GM12891 (cell line): Measurements from ENCODE around the gene TCERG1L.

ENCODE experiments used
- DNase-seq: peaks from one replicate; pipeline ENCODE4 v3.0.0; 2011; ENCODE audit warnings: low spot score; ENCODE audit not compliant: insufficient read length
- FAIRE-seq: peaks from 2 replicates; lab custom pipeline; 2011; peaks lifted over from hg19 to GRCh38; lab: Jason Lieb, UNC
- PAX5 ChIP-seq: IDR thresholded peaks from 2 replicates; pipeline ENCODE4 v1.6.1; 2011; ENCODE audit warnings: low read length, moderate library complexity, mild to moderate bottlenecking; ENCODE audit not compliant: insufficient read depth, severe bottlenecking
- POLR2A ChIP-seq: IDR thresholded peaks from 2 replicates; pipeline ENCODE4 v1.6.1; 2011; ENCODE audit warnings: low read depth, low read length, control low read depth
- POLR2AphosphoS5 ChIP-seq: IDR thresholded peaks from 2 replicates; pipeline ENCODE4 v1.6.1; 2011; ENCODE audit warnings: low read depth, low read length, control low read depth
- POU2F2 ChIP-seq: IDR thresholded peaks from 2 replicates; pipeline ENCODE4 v1.6.1; 2011; ENCODE audit warnings: low read depth, mild to moderate bottlenecking, control low read depth, low read length, moderate library complexity
- SPI1 ChIP-seq: IDR thresholded peaks from 2 replicates; pipeline ENCODE4 v1.6.1; 2011; ENCODE audit warnings: low read depth, low read length, control low read depth
- TAF1 ChIP-seq: IDR thresholded peaks from 2 replicates; pipeline ENCODE4 v1.6.1; 2011; ENCODE audit warnings: low read depth, low read length, control low read depth

Gene TCERG1L

GRCh38 chr10:131113709-131114291 is 197.7 kb downstream of the TCERG1L start:
- FAIRE-seq (no peak), DNase-seq (no peak)
- TF ChIP-seq SPI1 = no peak
- TF ChIP-seq PAX5 = no peak
- TF ChIP-seq POLR2A = no peak
- TF ChIP-seq POLR2AphosphoS5 = no peak
- TF ChIP-seq POU2F2 = no peak
- TF ChIP-seq TAF1 = no peak

- TF ChIP-seq POU2F2 = no peak
- TF ChIP-seq SPI1 = no peak
- TF ChIP-seq TAF1 = no peak
- TF ChIP-seq POLR2A = no peak
- no peak for TF ChIP-seq PAX5
- TF ChIP-seq POLR2AphosphoS5 = no peak
- FAIRE-seq = no peak
- no peak for DNase-seq
Measured at GRCh38 chr10:131113165-131113564, 198.4 kb downstream of the TCERG1L start.

- FAIRE-seq (no peak), DNase-seq (no peak)
- TF ChIP-seq POLR2AphosphoS5 (no peak), SPI1 (no peak), PAX5 (no peak), POLR2A (no peak), POU2F2 (no peak), TAF1 (no peak)
Measured at GRCh38 chr10:131112691-131113090, 198.8 kb downstream of the TCERG1L start.

GRCh38 chr10:131111471-131112080 is 199.9 kb downstream of the TCERG1L start:
- FAIRE-seq (no peak), DNase-seq (no peak)
- TF ChIP-seq POU2F2 = no peak
- no peak for TF ChIP-seq POLR2AphosphoS5
- no peak for TF ChIP-seq POLR2A
- no peak for TF ChIP-seq SPI1
- TF ChIP-seq PAX5 = no peak

DNA sequence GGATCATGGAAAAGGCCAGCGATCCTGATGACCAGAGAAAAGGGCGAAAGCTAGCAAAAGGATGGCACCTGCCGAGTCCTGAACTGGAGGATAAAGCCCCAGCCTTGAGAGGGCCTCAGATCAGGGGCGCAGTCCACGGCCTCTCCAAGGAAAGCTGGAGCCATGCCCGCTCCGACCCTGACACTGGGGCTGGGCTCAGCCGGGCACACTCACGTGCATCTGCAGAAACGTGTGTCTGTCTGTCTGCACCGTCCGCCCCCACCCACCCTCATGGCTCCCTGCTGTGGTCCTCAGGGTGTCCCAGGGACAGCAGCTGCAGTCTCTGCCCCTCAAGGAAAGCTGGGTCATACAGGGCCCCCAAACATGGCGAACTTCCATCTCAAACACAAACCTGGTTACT is 200.5 kb downstream of the TCERG1L start:
- DNase-seq (no peak), FAIRE-seq (no peak)
- TF ChIP-seq POU2F2 (no peak), PAX5 (no peak), POLR2AphosphoS5 (no peak), SPI1 (no peak), POLR2A (no peak), TAF1 (no peak)

GRCh38 chr10:131110241-131110783 is 201.2 kb downstream of the TCERG1L start:
- FAIRE-seq (no peak), DNase-seq (no peak)
- TF ChIP-seq POLR2AphosphoS5 = no peak
- no peak for TF ChIP-seq SPI1
- TF ChIP-seq PAX5 = no peak
- no peak for TF ChIP-seq POLR2A
- TF ChIP-seq TAF1 = no peak

GRCh38 chr10:131109726-131110125 is 201.8 kb downstream of the TCERG1L start:
- TF ChIP-seq SPI1 (no peak), POLR2A (no peak), POLR2AphosphoS5 (no peak), POU2F2 (no peak), TAF1 (no peak), PAX5 (no peak)
- DNase-seq (no peak), FAIRE-seq (no peak)

DNA sequence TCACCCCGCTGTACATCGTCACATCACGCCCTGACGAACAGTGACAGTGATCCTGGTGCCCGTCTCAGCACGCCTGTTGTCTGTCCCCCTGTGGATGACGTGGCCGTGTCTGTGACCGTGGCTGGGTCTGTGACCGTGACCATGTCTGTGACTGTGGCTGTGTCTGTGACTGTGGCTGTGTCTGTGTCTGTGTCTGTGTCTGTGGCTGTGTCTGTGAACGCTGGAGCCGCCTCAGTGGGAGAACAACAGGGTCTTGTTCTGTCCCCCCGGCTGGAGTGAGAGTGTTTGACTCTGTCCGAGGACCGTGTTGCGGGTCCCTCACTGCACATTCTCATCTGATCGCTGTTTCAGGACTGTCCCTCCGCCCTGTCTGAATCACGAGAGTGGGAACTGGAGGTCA is 202.2 kb downstream of the TCERG1L start:
- TF ChIP-seq POLR2AphosphoS5 (no peak), POLR2A (no peak), SPI1 (no peak), PAX5 (no peak), POU2F2 (no peak), TAF1 (no peak)
- FAIRE-seq = no peak
- no peak for DNase-seq

- DNase-seq = no peak
- no peak for FAIRE-seq
- no peak for TF ChIP-seq POU2F2
- TF ChIP-seq PAX5 = no peak
- no peak for TF ChIP-seq TAF1
- TF ChIP-seq POLR2AphosphoS5 = no peak
- no peak for TF ChIP-seq POLR2A
- no peak for TF ChIP-seq SPI1
Measured at GRCh38 chr10:131107970-131108369, 203.6 kb downstream of the TCERG1L start.

GRCh38 chr10:131102676-131103075 is 208.8 kb downstream of the TCERG1L start:
- DNase-seq (no peak), FAIRE-seq (no peak)
- TF ChIP-seq POLR2AphosphoS5 (no peak), TAF1 (no peak)
